ENCODE measurements around the gene GAS1. TPM values are rescaled to one million over a fixed set of nuclear protein-coding genes. Genes with fewer than 3 reads are reported as not detected.

GAS1 gene
- total RNA-seq, 1 experiment from 2014 or later: 0.21 TPM

DNA sequence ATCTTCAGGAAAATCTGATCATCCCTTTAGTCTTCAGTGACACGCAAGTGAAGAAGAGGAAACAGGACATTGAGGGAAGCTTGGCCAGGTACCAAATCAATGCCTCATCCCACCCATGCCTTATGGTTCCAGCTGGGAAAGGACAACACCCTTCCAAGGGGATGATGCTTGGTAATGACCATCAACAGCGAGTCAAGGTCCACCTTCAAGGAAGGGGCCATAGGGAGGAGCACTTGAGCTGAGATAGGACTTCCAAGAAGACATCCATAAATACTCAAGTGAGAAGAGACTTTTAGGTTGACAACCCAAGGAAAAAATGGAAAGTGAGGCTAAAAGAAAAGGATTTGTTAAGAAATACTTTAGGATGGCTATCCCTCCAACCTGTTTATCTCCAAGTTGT, 27.1 kb upstream of the GAS1 start:
- BruUV-seq (replicated peaks): no TSS peak
- Mint-ChIP-seq H3K36me3 (ENCODE audit: insufficient read depth, unreplicated experiment) (no peaks in the 10 kb centered on the region), H3K9me3 (ENCODE audit: low read depth, unreplicated experiment) (no peaks in the 10 kb centered on the region), H3K4me3 (ENCODE audit: low read depth, unreplicated experiment) (no peak overlapping the region), H3K4me1 (ENCODE audit: low read depth, unreplicated experiment) (no peaks in the 10 kb centered on the region), H3K27ac (ENCODE audit: unreplicated experiment) (no peak overlapping the region), H3K27me3 (ENCODE audit: unreplicated experiment) (peaks cover 77% of the 10 kb centered on the region)
- CTCF ChIA-PET: no interaction called here
- no peak for DNase-seq
- TF ChIP-seq CTCF (IDR thresholded peaks at IDR 0.05; ENCODE audit: unreplicated experiment): no peak
- intact Hi-C loops (cut with micrococcal nuclease; ENCODE audit: unreplicated experiment): no loop called here

DNA sequence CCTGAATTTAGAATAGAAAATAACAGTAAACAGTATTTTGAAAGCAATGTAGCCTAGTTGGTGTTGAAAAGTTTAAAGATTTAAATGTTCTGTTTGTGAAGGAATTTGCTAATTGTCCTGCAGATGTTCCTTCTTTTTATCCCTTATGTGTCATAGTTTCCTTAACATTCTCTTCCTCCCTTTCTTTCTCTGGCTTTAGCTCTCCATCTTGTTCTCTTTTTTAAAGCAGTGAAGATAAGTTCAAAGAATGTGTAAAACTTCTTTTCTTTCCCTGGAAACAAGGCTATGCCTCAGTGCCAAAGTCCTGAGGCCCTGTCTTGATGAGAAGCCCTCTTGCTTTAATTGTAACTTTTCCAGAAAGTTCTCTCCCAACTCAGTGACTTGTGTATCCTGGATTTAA, 24.4 kb upstream of the GAS1 start:
- H3K36me3 Mint-ChIP-seq (ENCODE audit: insufficient read depth, unreplicated experiment): no peaks in the 10 kb centered on the region

DNA sequence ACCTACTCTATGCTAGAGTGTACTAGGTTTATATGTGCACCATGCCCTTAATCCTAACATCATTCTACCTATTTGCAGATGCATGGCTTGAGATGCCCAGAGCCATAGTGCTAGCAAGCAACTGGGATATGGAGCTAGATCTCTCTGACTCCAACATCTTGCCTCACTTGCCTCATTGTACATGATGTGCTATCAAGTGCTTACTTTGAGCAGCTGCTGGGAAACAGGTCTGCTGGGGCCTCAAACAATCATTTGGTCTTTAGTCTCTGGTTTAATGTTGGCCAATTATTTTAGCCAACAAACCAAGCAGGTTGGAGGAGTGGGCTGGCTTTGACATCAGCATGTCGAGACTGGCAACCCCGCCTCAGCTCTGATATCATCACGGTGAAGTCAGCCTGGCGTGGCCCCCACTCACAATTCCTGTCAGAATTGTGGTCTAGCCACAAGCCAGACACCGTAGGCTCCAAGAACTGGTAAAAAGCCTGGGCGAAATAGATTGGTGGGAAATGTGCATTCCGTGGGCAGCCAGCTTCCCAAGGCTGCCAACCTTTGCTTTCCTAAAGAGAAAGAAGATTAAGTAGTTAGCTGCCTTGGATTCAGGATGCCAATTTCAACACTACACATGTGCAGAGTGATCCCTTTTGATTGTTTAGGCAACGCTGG, 21.1 kb upstream of the GAS1 start:
- no TSS peak for BruUV-seq (replicated peaks)
- CTCF ChIA-PET: no interaction called here

More for the DNA sequence above, 24.4 kb upstream of the GAS1 start:
- H3K27ac Mint-ChIP-seq (ENCODE audit: unreplicated experiment): no peak overlapping the region
- DNase-seq: no peak
- H3K4me1 Mint-ChIP-seq (ENCODE audit: low read depth, unreplicated experiment): no peaks in the 10 kb centered on the region
- TF ChIP-seq CTCF (IDR thresholded peaks at IDR 0.05; ENCODE audit: unreplicated experiment): no peak
- H3K9me3 Mint-ChIP-seq (ENCODE audit: low read depth, unreplicated experiment): no peaks in the 10 kb centered on the region
- no TSS peak for BruUV-seq (replicated peaks)
- intact Hi-C loops (cut with micrococcal nuclease; ENCODE audit: unreplicated experiment): no loop called here
- CTCF ChIA-PET: no interaction called here
- no peak overlapping the region for H3K4me3 Mint-ChIP-seq (ENCODE audit: low read depth, unreplicated experiment)
- peaks cover 67% of the 10 kb centered on the region for H3K27me3 Mint-ChIP-seq (ENCODE audit: unreplicated experiment)

DNA sequence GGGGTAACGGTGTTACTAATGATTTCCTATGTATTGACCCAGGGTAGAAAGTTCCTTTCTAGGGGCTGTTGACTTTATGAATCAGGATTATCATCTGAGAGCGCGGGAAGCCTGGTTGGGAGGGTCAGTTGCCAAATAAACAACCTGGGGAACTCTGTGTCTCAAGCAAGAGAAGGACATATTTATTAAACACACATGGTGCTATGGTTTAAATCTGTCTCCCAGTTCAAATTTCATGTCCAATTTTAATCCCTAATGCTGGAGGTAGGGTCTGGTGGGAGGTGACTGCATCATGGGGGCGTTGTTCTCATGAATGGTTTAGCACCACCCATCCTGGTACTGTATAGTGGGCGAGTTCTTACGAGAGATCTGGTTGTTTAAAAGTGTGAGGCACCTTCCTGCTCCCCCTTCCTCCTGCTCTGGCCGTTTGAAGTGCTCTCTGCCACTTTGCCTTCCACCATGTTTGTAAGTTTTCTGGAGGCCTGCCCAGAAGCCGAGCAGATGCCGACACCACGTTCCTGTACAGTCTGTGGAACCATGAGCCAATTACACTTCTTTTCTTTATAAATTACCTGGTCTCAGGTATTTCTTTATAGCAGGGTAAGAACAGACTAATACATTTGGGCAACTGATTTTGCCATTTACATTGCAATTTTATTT, 19.7 kb upstream of the GAS1 start:
- H3K27ac Mint-ChIP-seq (ENCODE audit: unreplicated experiment): no peak overlapping the region
- H3K4me1 Mint-ChIP-seq (ENCODE audit: low read depth, unreplicated experiment): no peaks in the 10 kb centered on the region
- CTCF ChIA-PET: no interaction called here
- DNase-seq: no peak
- no peak for TF ChIP-seq CTCF (IDR thresholded peaks at IDR 0.05; ENCODE audit: unreplicated experiment)
- intact Hi-C loops (cut with micrococcal nuclease; ENCODE audit: unreplicated experiment): no loop called here
- H3K4me3 Mint-ChIP-seq (ENCODE audit: low read depth, unreplicated experiment): no peak overlapping the region
- no peaks in the 10 kb centered on the region for H3K9me3 Mint-ChIP-seq (ENCODE audit: low read depth, unreplicated experiment)
- BruUV-seq (replicated peaks): no TSS peak
- H3K36me3 Mint-ChIP-seq (ENCODE audit: insufficient read depth, unreplicated experiment): no peaks in the 10 kb centered on the region
- H3K27me3 Mint-ChIP-seq (ENCODE audit: unreplicated experiment): peaks cover 30% of the 10 kb centered on the region

More for the DNA sequence above, 21.1 kb upstream of the GAS1 start:
- no peak overlapping the region for H3K27ac Mint-ChIP-seq (ENCODE audit: unreplicated experiment)
- H3K9me3 Mint-ChIP-seq (ENCODE audit: low read depth, unreplicated experiment): no peaks in the 10 kb centered on the region
- H3K4me3 Mint-ChIP-seq (ENCODE audit: low read depth, unreplicated experiment): no peak overlapping the region
- no peak for TF ChIP-seq CTCF (IDR thresholded peaks at IDR 0.05; ENCODE audit: unreplicated experiment)
- intact Hi-C loops (cut with micrococcal nuclease; ENCODE audit: unreplicated experiment): no loop called here
- no peaks in the 10 kb centered on the region for H3K36me3 Mint-ChIP-seq (ENCODE audit: insufficient read depth, unreplicated experiment)
- H3K27me3 Mint-ChIP-seq (ENCODE audit: unreplicated experiment): peaks cover 44% of the 10 kb centered on the region
- no peak for DNase-seq
- no peaks in the 10 kb centered on the region for H3K4me1 Mint-ChIP-seq (ENCODE audit: low read depth, unreplicated experiment)
